HG03469 (cell line): ENCODE measurements around the gene ANKRD33B.
"Not testable (repeated sequence)": the region's sequence is repeated elsewhere in the genome, so short reads cannot be mapped to it uniquely, and the experiment has no call there.

Experiments
- ATAC-seq: cut with Tn5 transposase; IDR thresholded peaks from one replicate; pipeline ENCODE4 v1.9.1; 2021; ENCODE audit warnings: mild to moderate bottlenecking, moderate library complexity, moderate number of reproducible peaks; ENCODE audit not compliant: unreplicated experiment

ANKRD33B gene

GRCh38 chr5:10632110-10632761, 68.4 kb downstream of the ANKRD33B start:
- ATAC-seq, result peak; percentile 24

- ATAC-seq, result no peak
Measured at GRCh38 chr5:10633271-10634049, 69.6 kb downstream of the ANKRD33B start.

- ATAC-seq, result no peak
Measured at GRCh38 chr5:10634050-10634449, 70.2 kb downstream of the ANKRD33B start.

GRCh38 chr5:10634562-10634961, 70.7 kb downstream of the ANKRD33B start:
- no peak for ATAC-seq

- ATAC-seq, result peak; percentile 80
Measured at GRCh38 chr5:10635257-10635866, 71.5 kb downstream of the ANKRD33B start.

- ATAC-seq, result no peak
Measured at GRCh38 chr5:10635867-10636350, 72.0 kb downstream of the ANKRD33B start.

GRCh38 chr5:10636363-10637142, 72.7 kb downstream of the ANKRD33B start:
- ATAC-seq, result no peak

- ATAC-seq, result no peak
Measured at GRCh38 chr5:10637944-10638343, 74.1 kb downstream of the ANKRD33B start.

- not testable (repeated sequence) for ATAC-seq
Measured at GRCh38 chr5:10638723-10639122, 74.9 kb downstream of the ANKRD33B start.

- no peak for ATAC-seq
Measured at GRCh38 chr5:10639846-10640368, 76.0 kb downstream of the ANKRD33B start.

- ATAC-seq, result no peak
Measured at GRCh38 chr5:10642367-10642766, 78.5 kb downstream of the ANKRD33B start.

GRCh38 chr5:10644192-10644591, 80.3 kb downstream of the ANKRD33B start:
- ATAC-seq, result no peak

- peak; percentile 44 for ATAC-seq
Measured at GRCh38 chr5:10645146-10645545, 81.3 kb downstream of the ANKRD33B start.

GRCh38 chr5:10645671-10646070, 81.8 kb downstream of the ANKRD33B start:
- no peak for ATAC-seq

- no peak for ATAC-seq
Measured at GRCh38 chr5:10647640-10648039, 83.8 kb downstream of the ANKRD33B start.

- no peak for ATAC-seq
Measured at GRCh38 chr5:10648806-10649665, 85.2 kb downstream of the ANKRD33B start.

GRCh38 chr5:10649666-10650380, 86.0 kb downstream of the ANKRD33B start:
- ATAC-seq, result no peak

- no peak for ATAC-seq
Measured at GRCh38 chr5:10652151-10652550, 88.3 kb downstream of the ANKRD33B start.

GRCh38 chr5:10652606-10653005, 88.7 kb downstream of the ANKRD33B start:
- ATAC-seq, result no peak
